Measurements from ENCODE around the gene EFHC1. TPM values are rescaled to one million over a fixed set of nuclear protein-coding genes. Genes with fewer than 3 reads are reported as not detected.

The EFHC1 gene
- total and polyA plus RNA-seq, 2 experiments from 2014 or later: 24.3 to 28.0 TPM

DNA sequence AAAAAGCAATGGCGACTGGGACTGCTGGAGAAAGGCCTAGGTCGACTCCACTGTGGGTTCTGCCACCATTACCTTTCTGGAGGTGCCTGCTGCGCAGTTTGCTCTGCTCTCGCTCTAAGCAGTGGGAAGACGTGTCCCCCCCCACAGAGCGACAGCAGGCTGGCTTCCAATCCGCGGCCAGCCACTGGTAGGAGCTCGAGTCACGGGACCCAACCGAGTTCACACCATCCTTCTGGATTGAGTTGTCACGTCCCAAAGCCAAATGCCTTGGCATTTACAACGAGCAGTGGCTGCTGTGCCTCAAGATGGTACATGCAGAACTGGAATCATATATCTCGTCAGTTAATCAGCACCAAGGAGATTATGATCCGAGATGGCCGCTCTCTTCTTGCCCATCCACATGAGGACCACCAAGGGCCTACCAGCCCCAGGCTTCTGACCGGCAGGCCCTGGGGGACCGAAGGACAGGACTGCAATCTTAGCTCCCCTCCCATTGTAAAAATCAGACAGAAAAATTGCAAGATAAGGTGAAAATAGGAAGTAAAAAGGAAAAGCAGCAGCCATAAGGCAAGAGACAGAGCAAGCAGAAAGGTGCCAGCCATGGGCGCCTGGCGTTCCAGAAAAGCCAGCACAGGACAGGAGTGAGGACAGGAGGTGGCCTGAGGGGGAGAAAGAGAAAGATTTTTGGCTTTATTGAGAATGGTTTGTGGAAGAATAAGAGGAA, 82.3 kb downstream of the EFHC1 start:
- Mint-ChIP-seq H3K4me3 (no peak overlapping the region), H3K9me3 (no peaks in the 10 kb centered on the region), H3K36me3 (ENCODE audit: low read depth) (peaks cover 18% of the 10 kb centered on the region), H3K27ac (peak overlapping the region; percentile 41; the same call in 1 of the 2 replicates), H3K4me1 (peaks cover 14% of the 10 kb centered on the region), H3K27me3 (ENCODE audit: insufficient read depth, low read depth, poor library complexity) (peaks cover 13% of the 10 kb centered on the region)
- DNase-seq (ENCODE audit: low spot score): no peak
- Histone ChIP-seq H2AFZ (no peak overlapping the region), H3K4me2 (no peak overlapping the region), H3K9me2 (ENCODE audit: insufficient read depth) (no peaks in the 10 kb centered on the region), H3K27ac (ENCODE audit: low read depth) (no peak overlapping the region), H3K36me3 (ENCODE audit: insufficient read depth) (no peaks in the 10 kb centered on the region), H3K4me3 (no peak overlapping the region), H3F3A (replicated peaks; ENCODE audit: low read depth) (no peaks in the 10 kb centered on the region), H3K79me2 (replicated peaks; ENCODE audit: insufficient read depth) (no peaks in the 10 kb centered on the region), H4K20me1 (replicated peaks; ENCODE audit: insufficient read depth) (no peaks in the 10 kb centered on the region), H3K27me3 (ENCODE audit: insufficient read depth) (no peaks in the 10 kb centered on the region), H3K4me1 (ENCODE audit: insufficient read depth) (no peaks in the 10 kb centered on the region)
- TF ChIP-seq, protein P1, sequence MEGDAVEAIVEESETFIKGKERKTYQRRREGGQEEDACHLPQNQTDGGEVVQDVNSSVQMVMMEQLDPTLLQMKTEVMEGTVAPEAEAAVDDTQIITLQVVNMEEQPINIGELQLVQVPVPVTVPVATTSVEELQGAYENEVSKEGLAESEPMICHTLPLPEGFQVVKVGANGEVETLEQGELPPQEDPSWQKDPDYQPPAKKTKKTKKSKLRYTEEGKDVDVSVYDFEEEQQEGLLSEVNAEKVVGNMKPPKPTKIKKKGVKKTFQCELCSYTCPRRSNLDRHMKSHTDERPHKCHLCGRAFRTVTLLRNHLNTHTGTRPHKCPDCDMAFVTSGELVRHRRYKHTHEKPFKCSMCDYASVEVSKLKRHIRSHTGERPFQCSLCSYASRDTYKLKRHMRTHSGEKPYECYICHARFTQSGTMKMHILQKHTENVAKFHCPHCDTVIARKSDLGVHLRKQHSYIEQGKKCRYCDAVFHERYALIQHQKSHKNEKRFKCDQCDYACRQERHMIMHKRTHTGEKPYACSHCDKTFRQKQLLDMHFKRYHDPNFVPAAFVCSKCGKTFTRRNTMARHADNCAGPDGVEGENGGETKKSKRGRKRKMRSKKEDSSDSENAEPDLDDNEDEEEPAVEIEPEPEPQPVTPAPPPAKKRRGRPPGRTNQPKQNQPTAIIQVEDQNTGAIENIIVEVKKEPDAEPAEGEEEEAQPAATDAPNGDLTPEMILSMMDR (conservative IDR thresholded peaks at IDR 0.05; ENCODE audit: low read depth in 2 of 2): no peak
- TF ChIP-seq EZH2phosphoT487 (IDR thresholded peaks at IDR 0.05; ENCODE audit: unreplicated experiment): no peak
- no peak for TF ChIP-seq EZH2 (IDR thresholded peaks at IDR 0.05; ENCODE audit: low read depth, unreplicated experiment)
- TF ChIP-seq STAT1 (IDR thresholded peaks at IDR 0.05; ENCODE audit: unreplicated experiment): no peak
- TF ChIP-seq, protein P2, sequence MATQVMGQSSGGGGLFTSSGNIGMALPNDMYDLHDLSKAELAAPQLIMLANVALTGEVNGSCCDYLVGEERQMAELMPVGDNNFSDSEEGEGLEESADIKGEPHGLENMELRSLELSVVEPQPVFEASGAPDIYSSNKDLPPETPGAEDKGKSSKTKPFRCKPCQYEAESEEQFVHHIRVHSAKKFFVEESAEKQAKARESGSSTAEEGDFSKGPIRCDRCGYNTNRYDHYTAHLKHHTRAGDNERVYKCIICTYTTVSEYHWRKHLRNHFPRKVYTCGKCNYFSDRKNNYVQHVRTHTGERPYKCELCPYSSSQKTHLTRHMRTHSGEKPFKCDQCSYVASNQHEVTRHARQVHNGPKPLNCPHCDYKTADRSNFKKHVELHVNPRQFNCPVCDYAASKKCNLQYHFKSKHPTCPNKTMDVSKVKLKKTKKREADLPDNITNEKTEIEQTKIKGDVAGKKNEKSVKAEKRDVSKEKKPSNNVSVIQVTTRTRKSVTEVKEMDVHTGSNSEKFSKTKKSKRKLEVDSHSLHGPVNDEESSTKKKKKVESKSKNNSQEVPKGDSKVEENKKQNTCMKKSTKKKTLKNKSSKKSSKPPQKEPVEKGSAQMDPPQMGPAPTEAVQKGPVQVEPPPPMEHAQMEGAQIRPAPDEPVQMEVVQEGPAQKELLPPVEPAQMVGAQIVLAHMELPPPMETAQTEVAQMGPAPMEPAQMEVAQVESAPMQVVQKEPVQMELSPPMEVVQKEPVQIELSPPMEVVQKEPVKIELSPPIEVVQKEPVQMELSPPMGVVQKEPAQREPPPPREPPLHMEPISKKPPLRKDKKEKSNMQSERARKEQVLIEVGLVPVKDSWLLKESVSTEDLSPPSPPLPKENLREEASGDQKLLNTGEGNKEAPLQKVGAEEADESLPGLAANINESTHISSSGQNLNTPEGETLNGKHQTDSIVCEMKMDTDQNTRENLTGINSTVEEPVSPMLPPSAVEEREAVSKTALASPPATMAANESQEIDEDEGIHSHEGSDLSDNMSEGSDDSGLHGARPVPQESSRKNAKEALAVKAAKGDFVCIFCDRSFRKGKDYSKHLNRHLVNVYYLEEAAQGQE (IDR thresholded peaks at IDR 0.05; ENCODE audit: unreplicated experiment): no peak
- no peak for TF ChIP-seq POLR2AphosphoS5 (IDR thresholded peaks at IDR 0.05; ENCODE audit: low read depth)
- TF ChIP-seq CREB1 (CRISPR knock-in tag; IDR thresholded peaks at IDR 0.05; ENCODE audit: low read depth): no peak
- TF ChIP-seq ZNF331 (CRISPR knock-in tag; IDR thresholded peaks at IDR 0.05; ENCODE audit: low read depth): no peak
- no peak for TF ChIP-seq NANOG (IDR thresholded peaks at IDR 0.05; ENCODE audit: borderline replicate concordance)
- TF ChIP-seq, protein P3, sequence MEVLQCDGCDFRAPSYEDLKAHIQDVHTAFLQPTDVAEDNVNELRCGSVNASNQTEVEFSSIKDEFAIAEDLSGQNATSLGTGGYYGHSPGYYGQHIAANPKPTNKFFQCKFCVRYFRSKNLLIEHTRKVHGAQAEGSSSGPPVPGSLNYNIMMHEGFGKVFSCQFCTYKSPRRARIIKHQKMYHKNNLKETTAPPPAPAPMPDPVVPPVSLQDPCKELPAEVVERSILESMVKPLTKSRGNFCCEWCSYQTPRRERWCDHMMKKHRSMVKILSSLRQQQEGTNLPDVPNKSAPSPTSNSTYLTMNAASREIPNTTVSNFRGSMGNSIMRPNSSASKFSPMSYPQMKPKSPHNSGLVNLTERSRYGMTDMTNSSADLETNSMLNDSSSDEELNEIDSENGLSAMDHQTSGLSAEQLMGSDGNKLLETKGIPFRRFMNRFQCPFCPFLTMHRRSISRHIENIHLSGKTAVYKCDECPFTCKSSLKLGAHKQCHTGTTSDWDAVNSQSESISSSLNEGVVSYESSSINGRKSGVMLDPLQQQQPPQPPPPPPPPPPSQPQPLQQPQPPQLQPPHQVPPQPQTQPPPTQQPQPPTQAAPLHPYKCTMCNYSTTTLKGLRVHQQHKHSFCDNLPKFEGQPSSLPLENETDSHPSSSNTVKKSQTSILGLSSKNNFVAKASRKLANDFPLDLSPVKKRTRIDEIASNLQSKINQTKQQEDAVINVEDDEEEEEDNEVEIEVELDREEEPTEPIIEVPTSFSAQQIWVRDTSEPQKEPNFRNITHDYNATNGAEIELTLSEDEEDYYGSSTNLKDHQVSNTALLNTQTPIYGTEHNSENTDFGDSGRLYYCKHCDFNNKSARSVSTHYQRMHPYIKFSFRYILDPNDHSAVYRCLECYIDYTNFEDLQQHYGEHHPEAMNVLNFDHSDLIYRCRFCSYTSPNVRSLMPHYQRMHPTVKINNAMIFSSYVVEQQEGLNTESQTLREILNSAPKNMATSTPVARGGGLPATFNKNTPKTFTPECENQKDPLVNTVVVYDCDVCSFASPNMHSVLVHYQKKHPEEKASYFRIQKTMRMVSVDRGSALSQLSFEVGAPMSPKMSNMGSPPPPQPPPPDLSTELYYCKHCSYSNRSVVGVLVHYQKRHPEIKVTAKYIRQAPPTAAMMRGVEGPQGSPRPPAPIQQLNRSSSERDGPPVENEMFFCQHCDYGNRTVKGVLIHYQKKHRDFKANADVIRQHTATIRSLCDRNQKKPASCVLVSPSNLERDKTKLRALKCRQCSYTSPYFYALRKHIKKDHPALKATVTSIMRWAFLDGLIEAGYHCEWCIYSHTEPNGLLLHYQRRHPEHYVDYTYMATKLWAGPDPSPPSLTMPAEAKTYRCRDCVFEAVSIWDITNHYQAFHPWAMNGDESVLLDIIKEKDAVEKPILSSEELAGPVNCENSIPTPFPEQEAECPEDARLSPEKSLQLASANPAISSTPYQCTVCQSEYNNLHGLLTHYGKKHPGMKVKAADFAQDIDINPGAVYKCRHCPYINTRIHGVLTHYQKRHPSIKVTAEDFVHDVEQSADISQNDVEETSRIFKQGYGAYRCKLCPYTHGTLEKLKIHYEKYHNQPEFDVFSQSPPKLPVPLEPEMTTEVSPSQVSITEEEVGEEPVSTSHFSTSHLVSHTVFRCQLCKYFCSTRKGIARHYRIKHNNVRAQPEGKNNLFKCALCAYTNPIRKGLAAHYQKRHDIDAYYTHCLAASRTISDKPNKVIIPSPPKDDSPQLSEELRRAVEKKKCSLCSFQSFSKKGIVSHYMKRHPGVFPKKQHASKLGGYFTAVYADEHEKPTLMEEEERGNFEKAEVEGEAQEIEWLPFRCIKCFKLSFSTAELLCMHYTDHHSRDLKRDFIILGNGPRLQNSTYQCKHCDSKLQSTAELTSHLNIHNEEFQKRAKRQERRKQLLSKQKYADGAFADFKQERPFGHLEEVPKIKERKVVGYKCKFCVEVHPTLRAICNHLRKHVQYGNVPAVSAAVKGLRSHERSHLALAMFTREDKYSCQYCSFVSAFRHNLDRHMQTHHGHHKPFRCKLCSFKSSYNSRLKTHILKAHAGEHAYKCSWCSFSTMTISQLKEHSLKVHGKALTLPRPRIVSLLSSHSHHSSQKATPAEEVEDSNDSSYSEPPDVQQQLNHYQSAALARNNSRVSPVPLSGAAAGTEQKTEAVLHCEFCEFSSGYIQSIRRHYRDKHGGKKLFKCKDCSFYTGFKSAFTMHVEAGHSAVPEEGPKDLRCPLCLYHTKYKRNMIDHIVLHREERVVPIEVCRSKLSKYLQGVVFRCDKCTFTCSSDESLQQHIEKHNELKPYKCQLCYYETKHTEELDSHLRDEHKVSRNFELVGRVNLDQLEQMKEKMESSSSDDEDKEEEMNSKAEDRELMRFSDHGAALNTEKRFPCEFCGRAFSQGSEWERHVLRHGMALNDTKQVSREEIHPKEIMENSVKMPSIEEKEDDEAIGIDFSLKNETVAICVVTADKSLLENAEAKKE (CRISPR knock-in tag; IDR thresholded peaks at IDR 0.05): no peak
- TF ChIP-seq, protein P4, sequence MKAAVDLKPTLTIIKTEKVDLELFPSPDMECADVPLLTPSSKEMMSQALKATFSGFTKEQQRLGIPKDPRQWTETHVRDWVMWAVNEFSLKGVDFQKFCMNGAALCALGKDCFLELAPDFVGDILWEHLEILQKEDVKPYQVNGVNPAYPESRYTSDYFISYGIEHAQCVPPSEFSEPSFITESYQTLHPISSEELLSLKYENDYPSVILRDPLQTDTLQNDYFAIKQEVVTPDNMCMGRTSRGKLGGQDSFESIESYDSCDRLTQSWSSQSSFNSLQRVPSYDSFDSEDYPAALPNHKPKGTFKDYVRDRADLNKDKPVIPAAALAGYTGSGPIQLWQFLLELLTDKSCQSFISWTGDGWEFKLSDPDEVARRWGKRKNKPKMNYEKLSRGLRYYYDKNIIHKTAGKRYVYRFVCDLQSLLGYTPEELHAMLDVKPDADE (IDR thresholded peaks at IDR 0.05): no peak
- ATAC-seq: no peak

All from GM23338 (cell line).